C1 segment of cervical spinal cord (tissue), 14 donors: ENCODE results near the gene ITGA2B.
"Not testable (repeated sequence)": the region's sequence is repeated elsewhere in the genome, so short reads cannot be mapped to it uniquely, and the experiment has no call there.

ENCODE experiments used
- DNase-seq, 14 donors: peaks; one replicate each; lab custom pipeline; 2025; lab: John Stamatoyannopoulos, UW

ITGA2B gene

GRCh38 chr17:44330263-44330662 lies 59.2 kb downstream of the ITGA2B start:
- not testable (repeated sequence) for DNase-seq

GRCh38 chr17:44329516-44329915 lies 59.9 kb downstream of the ITGA2B start:
- not testable (repeated sequence) for DNase-seq

GRCh38 chr17:44327715-44328449 lies 61.6 kb downstream of the ITGA2B start:
- DNase-seq = no peak

GRCh38 chr17:44326861-44327444 lies 62.5 kb downstream of the ITGA2B start:
- DNase-seq = peak; percentile 53 to 97 (median 94)

GRCh38 chr17:44324571-44325275 lies 64.7 kb downstream of the ITGA2B start, which contains the start of gene SLC25A39:
TSS of gene SLC25A39 (minus strand) at chr17:44324823. CDS start at chr17:44323562, 1,261 bp downstream.
- DNase-seq = peak; percentile 52 to 97 (median 86)

- DNase-seq = no peak
Observed at GRCh38 chr17:44324092-44324570, 65.3 kb downstream of the ITGA2B start.

- DNase-seq = no peak
Observed at GRCh38 chr17:44323359-44324091, 65.9 kb downstream of the ITGA2B start.

GRCh38 chr17:44322236-44322895 lies 67.1 kb downstream of the ITGA2B start:
- no peak for DNase-seq
